BE2C (cell line): ENCODE data around the gene NHSL1.

ENCODE experiments used
- DNase-seq: peaks from one replicate; pipeline ENCODE4 v3.0.0-alpha.2; 2020
- H3K27me3 ChIP-seq: fragments of 250-450 bp; sonication (Bioruptor Pico); 2 replicates; pipeline ENCODE4 v1.5.1; 2020; ENCODE audit warnings: mild to moderate bottlenecking
- H3K36me3 ChIP-seq: fragments of 250-450 bp; sonication (Bioruptor Pico); 2 replicates; pipeline ENCODE4 v1.5.1; 2020; ENCODE audit warnings: mild to moderate bottlenecking
- H3K4me1 ChIP-seq: fragments of 250-450 bp; sonication (Bioruptor Pico); 2 replicates; pipeline ENCODE4 v1.5.1; 2020
- H3K4me3 ChIP-seq: 2 replicates; pipeline ENCODE4 v1.5.1; 2011; ENCODE audit warnings: low read depth, low read length
- H3K9me3 ChIP-seq: fragments of 250-450 bp; sonication (Bioruptor Pico); 2 replicates; pipeline ENCODE4 v1.5.1; 2020
- TF ChIP-seq, protein P1 (sequence below): IDR thresholded peaks from 2 replicates; pipeline ENCODE4 v1.5.1; 2012; ENCODE audit warnings: mild to moderate bottlenecking, low read depth, low read length

Gene NHSL1

DNA sequence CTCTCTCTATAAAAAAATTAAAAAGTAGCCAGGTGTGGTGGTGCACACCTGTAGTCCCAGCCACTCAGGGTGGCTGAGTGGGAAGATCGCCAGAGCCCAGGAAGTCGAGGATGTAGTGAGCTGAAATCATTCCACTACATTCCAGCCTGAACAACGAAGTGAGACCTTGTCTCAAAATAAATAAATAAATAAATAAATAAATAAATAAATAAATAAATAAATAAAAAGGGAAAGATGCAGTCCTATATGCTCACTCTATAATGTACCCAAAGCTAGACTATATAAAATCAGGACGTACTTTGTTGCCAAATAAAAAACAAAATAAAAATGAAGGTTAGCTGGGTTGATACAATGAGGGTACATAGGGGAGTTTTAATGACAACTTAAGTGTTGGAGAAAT is 26.1 kb upstream of the NHSL1 start:
- TF ChIP-seq, protein P1, sequence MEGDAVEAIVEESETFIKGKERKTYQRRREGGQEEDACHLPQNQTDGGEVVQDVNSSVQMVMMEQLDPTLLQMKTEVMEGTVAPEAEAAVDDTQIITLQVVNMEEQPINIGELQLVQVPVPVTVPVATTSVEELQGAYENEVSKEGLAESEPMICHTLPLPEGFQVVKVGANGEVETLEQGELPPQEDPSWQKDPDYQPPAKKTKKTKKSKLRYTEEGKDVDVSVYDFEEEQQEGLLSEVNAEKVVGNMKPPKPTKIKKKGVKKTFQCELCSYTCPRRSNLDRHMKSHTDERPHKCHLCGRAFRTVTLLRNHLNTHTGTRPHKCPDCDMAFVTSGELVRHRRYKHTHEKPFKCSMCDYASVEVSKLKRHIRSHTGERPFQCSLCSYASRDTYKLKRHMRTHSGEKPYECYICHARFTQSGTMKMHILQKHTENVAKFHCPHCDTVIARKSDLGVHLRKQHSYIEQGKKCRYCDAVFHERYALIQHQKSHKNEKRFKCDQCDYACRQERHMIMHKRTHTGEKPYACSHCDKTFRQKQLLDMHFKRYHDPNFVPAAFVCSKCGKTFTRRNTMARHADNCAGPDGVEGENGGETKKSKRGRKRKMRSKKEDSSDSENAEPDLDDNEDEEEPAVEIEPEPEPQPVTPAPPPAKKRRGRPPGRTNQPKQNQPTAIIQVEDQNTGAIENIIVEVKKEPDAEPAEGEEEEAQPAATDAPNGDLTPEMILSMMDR = no peak
- no peaks in the 10 kb centered on the region for H3K36me3 ChIP-seq
- no peaks in the 10 kb centered on the region for H3K27me3 ChIP-seq
- no peaks in the 10 kb centered on the region for H3K9me3 ChIP-seq
- H3K4me1 ChIP-seq = no peaks in the 10 kb centered on the region
- no peak for DNase-seq
- H3K4me3 ChIP-seq = no peak overlapping the region

DNA sequence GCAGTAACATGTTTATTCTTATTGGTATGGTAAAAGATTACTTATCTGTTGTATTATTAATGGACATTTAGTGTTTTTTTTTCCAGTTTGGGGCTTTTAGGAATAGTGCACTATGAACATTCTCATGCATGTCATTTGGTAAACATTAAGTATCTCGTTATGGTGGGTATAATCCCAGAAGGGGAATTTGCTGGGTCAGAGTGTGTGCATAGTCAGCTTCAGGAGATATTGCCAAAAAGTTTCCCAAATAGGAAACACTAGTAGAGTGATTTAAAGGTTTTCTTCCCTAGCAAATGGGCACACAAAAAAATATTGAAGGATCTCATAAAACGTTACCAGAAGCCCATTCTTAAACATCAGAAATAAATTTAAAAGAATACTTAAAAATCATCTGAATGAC is 25.2 kb upstream of the NHSL1 start:
- H3K4me3 ChIP-seq = no peak overlapping the region
- no peaks in the 10 kb centered on the region for H3K27me3 ChIP-seq
- DNase-seq = no peak
- TF ChIP-seq, protein P1 = no peak
- no peaks in the 10 kb centered on the region for H3K9me3 ChIP-seq
- no peaks in the 10 kb centered on the region for H3K36me3 ChIP-seq
- no peaks in the 10 kb centered on the region for H3K4me1 ChIP-seq

DNA sequence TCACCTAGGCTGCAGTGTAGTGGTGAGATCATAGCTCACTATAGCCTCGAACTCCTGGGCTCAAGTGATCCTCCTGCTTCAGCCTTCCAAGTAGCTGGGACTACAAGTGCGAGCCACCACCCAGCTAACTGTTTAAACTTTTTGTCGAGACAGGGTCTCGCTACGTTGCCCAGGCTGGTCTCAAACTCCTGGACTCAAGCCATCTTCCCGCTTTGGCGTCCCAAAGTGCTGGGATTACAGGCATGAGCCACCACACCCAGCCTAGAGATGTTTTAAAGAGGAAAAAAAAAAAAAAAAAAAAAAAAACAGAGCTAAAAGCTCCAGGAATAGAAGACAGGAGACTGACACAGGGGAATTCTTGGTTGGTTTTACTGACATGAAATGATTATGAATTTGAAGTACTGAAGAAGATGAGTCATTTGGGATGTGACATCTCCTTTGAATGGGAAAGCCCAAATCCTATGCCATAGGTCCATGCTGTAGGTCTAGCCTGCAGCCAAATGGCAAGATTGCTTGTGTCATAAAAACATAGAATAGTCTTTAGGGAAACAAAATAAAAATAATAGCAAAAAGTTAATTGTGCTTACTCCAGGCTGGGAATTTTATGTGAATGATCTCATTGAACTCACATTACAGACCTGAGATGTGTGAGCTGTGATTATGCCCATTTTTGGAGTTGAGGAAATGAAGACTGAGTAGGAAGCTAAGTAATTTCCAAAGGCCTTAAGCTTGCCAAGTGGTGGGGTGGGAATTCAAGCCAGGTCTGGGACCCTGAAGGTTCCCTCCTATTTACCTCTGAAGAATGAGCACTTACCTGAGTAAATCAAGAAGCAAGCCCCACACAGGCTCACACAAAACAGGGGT is 24.3 kb upstream of the NHSL1 start:
- H3K27me3 ChIP-seq = no peaks in the 10 kb centered on the region
- no peaks in the 10 kb centered on the region for H3K4me1 ChIP-seq
- H3K9me3 ChIP-seq = no peaks in the 10 kb centered on the region
- no peaks in the 10 kb centered on the region for H3K36me3 ChIP-seq
- no peak overlapping the region for H3K4me3 ChIP-seq
- DNase-seq = no peak
- TF ChIP-seq, protein P1 = no peak

DNA sequence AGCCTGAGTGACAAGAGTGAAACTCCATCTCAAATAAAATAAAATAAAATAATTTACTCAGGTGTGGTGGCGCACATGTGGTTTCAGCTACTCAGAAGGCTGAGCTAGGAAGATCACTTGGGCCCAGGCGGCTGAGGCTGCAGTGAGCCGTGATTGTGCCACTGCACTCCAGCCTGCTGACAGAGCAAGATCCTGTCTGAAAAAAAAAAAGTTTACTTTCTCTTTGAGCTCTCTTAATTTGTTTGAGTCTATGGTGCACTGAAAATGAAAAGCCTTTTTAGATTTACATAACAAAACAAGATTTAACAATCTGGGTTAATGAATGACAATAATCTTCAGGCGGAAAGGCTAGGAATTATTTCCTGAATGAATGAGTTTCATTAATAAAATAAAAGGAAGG is 23.3 kb upstream of the NHSL1 start:
- Histone ChIP-seq H3K36me3 (no peaks in the 10 kb centered on the region), H3K9me3 (no peaks in the 10 kb centered on the region), H3K4me3 (no peak overlapping the region), H3K27me3 (no peaks in the 10 kb centered on the region), H3K4me1 (no peaks in the 10 kb centered on the region)
- DNase-seq = no peak
- TF ChIP-seq, protein P1 = no peak

DNA sequence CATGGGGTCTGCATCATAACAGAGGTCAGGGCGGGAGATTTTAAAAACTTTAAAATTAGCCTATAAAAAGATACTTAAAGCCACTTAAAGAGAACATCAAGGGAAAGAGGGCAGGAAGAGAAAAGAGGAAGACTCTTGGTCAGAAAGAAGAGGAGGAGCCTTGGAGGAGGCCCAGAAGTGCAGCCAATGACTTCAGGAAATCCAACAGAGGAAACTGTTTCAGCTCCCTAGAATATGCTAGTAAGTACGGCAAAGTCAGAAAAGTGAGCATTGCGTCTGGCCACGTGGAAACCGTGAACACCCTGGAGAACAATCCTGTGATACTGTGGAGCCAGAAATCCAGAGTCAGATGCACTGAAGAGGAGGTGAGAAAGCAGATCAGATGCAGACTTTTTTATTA is 22.5 kb upstream of the NHSL1 start:
- H3K9me3 ChIP-seq = no peaks in the 10 kb centered on the region
- no peak for DNase-seq
- H3K36me3 ChIP-seq = no peaks in the 10 kb centered on the region
- no peaks in the 10 kb centered on the region for H3K27me3 ChIP-seq
- H3K4me3 ChIP-seq = no peak overlapping the region
- TF ChIP-seq, protein P1 = no peak
- no peaks in the 10 kb centered on the region for H3K4me1 ChIP-seq

DNA sequence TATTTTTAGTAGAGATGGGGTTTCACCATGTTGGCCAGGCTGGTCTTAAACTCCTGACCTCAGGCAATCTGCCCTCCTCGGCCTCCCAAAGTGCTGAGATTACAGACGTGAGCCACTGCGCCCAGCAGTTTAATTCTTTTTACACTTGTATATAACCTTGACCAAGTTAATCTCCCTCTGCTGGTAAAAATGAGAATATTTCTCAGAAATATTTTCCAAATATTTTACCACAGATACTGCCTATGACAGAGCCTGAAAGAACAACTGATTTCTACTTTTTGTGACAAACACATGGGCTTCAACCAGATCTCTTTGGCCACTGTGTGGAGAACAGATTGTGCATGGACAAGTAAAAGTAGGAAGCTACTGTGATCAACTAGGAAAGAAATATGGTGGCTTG is 21.2 kb upstream of the NHSL1 start:
- Histone ChIP-seq H3K9me3 (no peaks in the 10 kb centered on the region), H3K27me3 (no peaks in the 10 kb centered on the region), H3K4me3 (no peak overlapping the region), H3K4me1 (no peaks in the 10 kb centered on the region), H3K36me3 (no peaks in the 10 kb centered on the region)
- TF ChIP-seq, protein P1 = peak; percentile 17; the same call in 1 of the 2 replicates
- no peak for DNase-seq
